Liver (tissue), 9 donors: Measurements from ENCODE around the gene VWF. TPM values are rescaled to one million over a fixed set of nuclear protein-coding genes. Genes with fewer than 3 reads are reported as not detected.
"Not testable (repeated sequence)": the region's sequence is repeated elsewhere in the genome, so short reads cannot be mapped to it uniquely, and the experiment has no call there.

Source experiments
- DNase-seq: peaks from one replicate; pipeline ENCODE4 v3.0.0-alpha.2; 2017; ENCODE audit warnings: low spot score
- H3K27ac ChIP-seq, 2 donors: one replicate each; pipeline ENCODE4 v1.7.0; 2013; ENCODE audit warnings: inconsistent platforms in 2 of 2, low read length in 2 of 2, control low read depth in 1 of 2, low read depth in 1 of 2, mild to moderate bottlenecking in 1 of 2
- H3K27me3 ChIP-seq, 4 donors: one replicate each; pipeline versions ENCODE4 v1.6.1 to v1.7.0; 2013; ENCODE audit warnings: low read length in 3 of 4, inconsistent platforms in 1 of 4, mild to moderate bottlenecking in 1 of 4, moderate library complexity in 1 of 4; ENCODE audit not compliant: control insufficient read depth in 4 of 4, insufficient read depth in 4 of 4
- H3K36me3 ChIP-seq, 4 donors: one replicate each; pipeline versions ENCODE4 v1.6.1 to v1.7.0; 2013; ENCODE audit warnings: low read length in 3 of 4, mild to moderate bottlenecking in 3 of 4, low read depth in 1 of 4, moderate library complexity in 1 of 4; ENCODE audit not compliant: control insufficient read depth in 4 of 4, insufficient read depth in 3 of 4
- H3K4me1 ChIP-seq, 4 donors: one replicate each; pipeline versions ENCODE4 v1.6.1 to v1.7.0; 2013; ENCODE audit warnings: low read length in 3 of 4, mild to moderate bottlenecking in 3 of 4, moderate library complexity in 1 of 4; ENCODE audit not compliant: control insufficient read depth in 4 of 4, insufficient read depth in 4 of 4
- H3K4me3 ChIP-seq, 3 donors: one replicate each; pipeline versions ENCODE4 v1.6.1 to v1.7.0; 2013; ENCODE audit warnings: low read length in 3 of 3, control low read depth in 1 of 3, low read depth in 1 of 3, mild to moderate bottlenecking in 1 of 3
- H3K9ac ChIP-seq, 2 donors: one replicate each; pipeline ENCODE4 v1.7.0; 2013; ENCODE audit warnings: low read length in 2 of 2, mild to moderate bottlenecking in 2 of 2, moderate library complexity in 2 of 2, control low read depth in 1 of 2, low read depth in 1 of 2
- H3K9me3 ChIP-seq, 4 donors: one replicate each; pipeline versions ENCODE4 v1.6.1 to v1.7.0; 2013; ENCODE audit warnings: low read length in 3 of 4; ENCODE audit not compliant: control insufficient read depth in 4 of 4
- EGR1 ChIP-seq, 2 donors: IDR thresholded peaks; 2 replicates each; pipeline ENCODE4 v1.6.1; 2016 to 2018; ENCODE audit warnings: antibody characterized with exemption in 2 of 2, low read depth in 2 of 2
- FOXA1 ChIP-seq: IDR thresholded peaks from 2 replicates; pipeline ENCODE4 v1.6.1; 2016; ENCODE audit warnings: antibody characterized with exemption
- HNF4G ChIP-seq: IDR thresholded peaks from 2 replicates; pipeline ENCODE4 v1.6.1; 2016; ENCODE audit warnings: antibody characterized with exemption
- NR2F2 ChIP-seq: IDR thresholded peaks from 2 replicates; pipeline ENCODE4 v1.6.1; 2016; ENCODE audit warnings: antibody characterized with exemption
- RAD21 ChIP-seq, 2 donors: IDR thresholded peaks; 2 replicates each; pipeline ENCODE4 v1.6.1; 2016; ENCODE audit warnings: antibody characterized with exemption in 2 of 2, mild to moderate bottlenecking in 2 of 2
- SP1 ChIP-seq: IDR thresholded peaks from 2 replicates; pipeline ENCODE4 v1.6.1; 2018; ENCODE audit warnings: antibody characterized with exemption, mild to moderate bottlenecking
- YY1 ChIP-seq: IDR thresholded peaks from 2 replicates; pipeline ENCODE4 v1.6.1; 2016; ENCODE audit warnings: antibody characterized with exemption, mild to moderate bottlenecking
- ZBTB33 ChIP-seq: IDR thresholded peaks from 2 replicates; pipeline ENCODE4 v1.6.1; 2016; ENCODE audit warnings: antibody characterized with exemption
- WGBS: extraction: QIAGEN DNeasy Blood & Tissue Kit; methylation state at CpG from one replicate; pipeline ENCODE4 v1.1.7; 2013; 5-methylcytosine and 5-hydroxymethylcytosine counted together
- polyA plus RNA-seq, 2 donors: library from polyadenylated mRNA; stranded (reverse) in 1 of 2; unstranded in 1 of 2; fragments of 200-250 nt in 1 of 2; fragments of >200 nt in 1 of 2; fragmentation: Nextera tagmentation in 1 of 2; extraction: Ambion mirVana in 1 of 2; gene quantifications; one replicate each; pipeline versions ENCODE4 v1.2.1 to v1.2.3, GENCODE V29; 2013 to 2015
- total RNA-seq, 2 donors: library from RNA; depleted of rRNA; stranded (reverse); fragments of >200 nt; gene quantifications; one replicate each; pipeline ENCODE4 v1.2.3, GENCODE V29; 2014
- TF ChIP-seq, protein P1 (sequence below): fragments of 150-350 bp; IDR thresholded peaks from 2 replicates; pipeline ENCODE4 v1.5.1; 2017; ENCODE audit warnings: improper control_type of control experiment, low read depth, low read length; ENCODE audit not compliant: missing input control
- TF ChIP-seq, protein P2 (sequence below): IDR thresholded peaks from 2 replicates; pipeline ENCODE4 v1.6.1; 2016; ENCODE audit warnings: antibody characterized with exemption
- donor health status: healthy.
- donor health status: healthy.
- donor health status: healthy.
- donor health status: healthy.
- donor health status: healthy.

VWF gene
- total and polyA plus RNA-seq, 4 donors, result 2.1 to 10.8 (median 4.0) TPM

DNA sequence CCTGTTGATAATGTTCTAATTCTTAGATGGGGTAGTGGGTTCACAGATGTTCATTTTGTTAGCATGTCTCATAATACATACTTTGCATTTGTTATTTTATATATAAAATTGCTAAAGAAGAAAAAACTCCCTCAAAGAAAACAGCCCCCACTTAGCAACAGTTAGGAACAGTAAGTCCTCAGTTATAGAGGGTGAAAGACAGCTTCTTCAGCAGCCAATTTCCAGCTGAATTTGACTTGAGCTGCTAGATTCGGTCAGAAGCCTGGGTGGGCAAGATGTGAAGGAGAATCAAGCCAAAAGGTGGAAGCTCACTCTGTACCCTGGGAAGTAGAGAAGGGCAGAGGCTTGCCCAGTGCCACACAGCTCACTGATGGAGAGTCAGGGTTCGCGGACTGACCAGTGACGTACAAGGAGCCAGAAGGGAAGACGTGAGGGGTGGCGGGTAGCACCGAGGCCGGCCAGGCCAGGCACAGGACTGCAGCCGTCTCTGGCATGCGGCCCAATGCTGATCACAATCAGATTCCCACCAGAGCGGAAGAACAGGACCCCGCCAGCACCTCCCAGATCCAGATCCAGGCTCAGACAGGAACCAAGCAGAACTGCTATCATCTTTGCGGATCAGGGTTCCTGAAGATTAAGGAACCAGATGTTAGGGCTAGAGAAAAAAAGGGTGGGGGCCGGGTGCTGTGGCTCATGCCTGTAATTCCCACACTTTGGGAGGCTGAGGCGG, 30.4 kb upstream of the VWF start:
- no peak overlapping the region for H3K9ac ChIP-seq
- TF ChIP-seq, protein P1, sequence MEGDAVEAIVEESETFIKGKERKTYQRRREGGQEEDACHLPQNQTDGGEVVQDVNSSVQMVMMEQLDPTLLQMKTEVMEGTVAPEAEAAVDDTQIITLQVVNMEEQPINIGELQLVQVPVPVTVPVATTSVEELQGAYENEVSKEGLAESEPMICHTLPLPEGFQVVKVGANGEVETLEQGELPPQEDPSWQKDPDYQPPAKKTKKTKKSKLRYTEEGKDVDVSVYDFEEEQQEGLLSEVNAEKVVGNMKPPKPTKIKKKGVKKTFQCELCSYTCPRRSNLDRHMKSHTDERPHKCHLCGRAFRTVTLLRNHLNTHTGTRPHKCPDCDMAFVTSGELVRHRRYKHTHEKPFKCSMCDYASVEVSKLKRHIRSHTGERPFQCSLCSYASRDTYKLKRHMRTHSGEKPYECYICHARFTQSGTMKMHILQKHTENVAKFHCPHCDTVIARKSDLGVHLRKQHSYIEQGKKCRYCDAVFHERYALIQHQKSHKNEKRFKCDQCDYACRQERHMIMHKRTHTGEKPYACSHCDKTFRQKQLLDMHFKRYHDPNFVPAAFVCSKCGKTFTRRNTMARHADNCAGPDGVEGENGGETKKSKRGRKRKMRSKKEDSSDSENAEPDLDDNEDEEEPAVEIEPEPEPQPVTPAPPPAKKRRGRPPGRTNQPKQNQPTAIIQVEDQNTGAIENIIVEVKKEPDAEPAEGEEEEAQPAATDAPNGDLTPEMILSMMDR, result no peak
- TF ChIP-seq RAD21 (IDR thresholded peaks at IDR 0.05) (no peak), FOXA1 (no peak), NR2F2 (no peak), SP1 (no peak), YY1 (no peak), ZBTB33 (no peak), EGR1 (IDR thresholded peaks at IDR 0.05; ENCODE audit: low read depth in 2 of 2) (no peak)
- TF ChIP-seq, protein P2, sequence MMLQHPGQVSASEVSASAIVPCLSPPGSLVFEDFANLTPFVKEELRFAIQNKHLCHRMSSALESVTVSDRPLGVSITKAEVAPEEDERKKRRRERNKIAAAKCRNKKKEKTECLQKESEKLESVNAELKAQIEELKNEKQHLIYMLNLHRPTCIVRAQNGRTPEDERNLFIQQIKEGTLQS, result no peak
- no peaks in the 10 kb centered on the region for H3K4me1 ChIP-seq
- H3K27me3 ChIP-seq, result no peaks in the 10 kb centered on the region
- 84% methylated on average over 15 of the region's 15 CpGs for WGBS
- H3K9me3 ChIP-seq, result no peaks in the 10 kb centered on the region
- no peak overlapping the region for H3K4me3 ChIP-seq
- DNase-seq, result no peak
- H3K36me3 ChIP-seq, result no peaks in the 10 kb centered on the region
- H3K27ac ChIP-seq, result no peak overlapping the region

- not testable (repeated sequence) for H3K9me3 ChIP-seq, H3K27me3 ChIP-seq, H3K27ac ChIP-seq, DNase-seq, H3K4me3 ChIP-seq, H3K9ac ChIP-seq, H3K36me3 ChIP-seq, H3K4me1 ChIP-seq
- WGBS, result 96% methylated on average over 15 of the region's 15 CpGs
These were observed 24.3 kb upstream of the VWF start for GRCh38 chr12:6148722-6149121.

- Histone ChIP-seq H3K27me3 (no peaks in the 10 kb centered on the region), H3K4me3 (no peak overlapping the region), H3K9me3 (no peaks in the 10 kb centered on the region), H3K27ac (no peak overlapping the region), H3K36me3 (no peaks in the 10 kb centered on the region), H3K9ac (no peak overlapping the region), H3K4me1 (no peaks in the 10 kb centered on the region)
- no peak for DNase-seq
- TF ChIP-seq RAD21 (IDR thresholded peaks at IDR 0.05), result no peak
- TF ChIP-seq, protein P2, result no peak
- no peak for TF ChIP-seq SP1
- TF ChIP-seq EGR1 (IDR thresholded peaks at IDR 0.05; ENCODE audit: low read depth in 2 of 2), result no peak
- no peak for TF ChIP-seq NR2F2
- TF ChIP-seq HNF4G, result no peak
- WGBS, result 80% methylated on average over 2 of the region's 2 CpGs
These were observed 23.6 kb upstream of the VWF start for GRCh38 chr12:6148061-6148460.
